ELR (cell line): ENCODE measurements around the gene CEBPZ.
"Not testable (repeated sequence)": the region's sequence is repeated elsewhere in the genome, so short reads cannot be mapped to it uniquely, and the experiment has no call there.

Source experiments
- DNase-seq: peaks from one replicate; pipeline ENCODE4 v3.0.0-alpha.2; 2015; ENCODE audit warnings: low read depth

CEBPZ gene

DNA sequence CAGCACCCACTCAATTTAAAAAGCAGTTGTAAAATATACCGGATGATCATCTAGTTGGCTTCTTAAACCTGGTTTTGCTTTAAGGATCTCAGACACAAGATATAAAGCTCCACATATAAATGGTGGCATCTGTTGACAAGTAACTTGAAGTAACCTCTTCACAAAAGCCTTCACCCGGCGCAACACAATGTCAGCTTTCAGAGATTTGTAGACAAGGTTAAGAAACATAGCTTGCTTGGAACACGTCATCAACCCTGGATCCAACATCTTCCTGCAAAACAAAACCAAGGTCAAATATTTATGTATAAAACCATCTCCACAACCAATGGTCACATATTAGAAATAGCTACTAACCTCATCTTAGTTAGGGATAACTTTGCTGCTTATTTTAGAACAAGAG, 8.3 kb downstream of the CEBPZ start:
- DNase-seq, result no peak

- no peak for DNase-seq
Observed at GRCh38 chr2:37219046-37219445, 12.3 kb downstream of the CEBPZ start.

DNA sequence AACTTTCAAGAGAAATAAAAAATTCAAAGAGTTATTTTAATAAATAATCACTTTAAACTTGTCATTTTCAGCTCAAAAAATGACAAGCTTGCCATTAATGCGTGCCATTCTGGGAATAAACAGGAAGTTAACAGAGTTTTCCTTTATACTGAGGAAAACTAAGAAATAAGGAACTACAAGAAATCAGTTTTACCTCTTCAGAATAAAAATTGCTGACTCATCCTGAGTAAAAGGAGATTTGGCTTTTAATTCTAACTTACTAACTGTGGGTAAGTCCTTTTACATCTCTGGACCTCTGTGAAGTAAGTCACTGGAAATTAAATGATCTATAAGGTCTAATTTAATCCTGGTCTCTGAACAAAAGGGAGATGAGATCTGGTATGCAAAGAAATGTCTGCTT, 16.1 kb downstream of the CEBPZ start:
- DNase-seq, result no peak

DNA sequence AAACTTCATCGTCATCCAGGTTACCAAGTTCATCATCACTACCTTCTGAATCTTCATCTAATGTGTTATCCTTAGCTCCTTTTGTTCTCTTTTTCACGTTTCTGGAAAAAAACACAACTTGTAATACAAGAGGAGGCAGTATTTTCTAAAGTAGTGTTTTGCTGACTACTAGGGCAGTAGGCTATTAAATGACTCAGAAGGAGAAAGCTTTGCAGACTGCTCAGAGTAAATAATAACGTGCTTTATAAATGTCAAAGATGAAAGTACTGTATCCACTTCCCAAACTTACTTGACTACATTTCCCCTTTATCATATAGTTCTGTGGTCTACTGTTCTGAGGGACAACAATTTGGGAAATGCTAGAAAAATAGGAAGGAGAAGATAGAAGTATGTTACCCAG, 19.5 kb downstream of the CEBPZ start:
- DNase-seq, result no peak

- no peak for DNase-seq
Observed at GRCh38 chr2:37211212-37211611, 20.2 kb downstream of the CEBPZ start.

- not testable (repeated sequence) for DNase-seq
Observed at GRCh38 chr2:37206760-37207159, 24.6 kb downstream of the CEBPZ start.

- DNase-seq, result no peak
Observed at GRCh38 chr2:37205689-37206341, 25.6 kb downstream of the CEBPZ start.

- not testable (repeated sequence) for DNase-seq
Observed at GRCh38 chr2:37205071-37205661, 26.2 kb downstream of the CEBPZ start.

DNA sequence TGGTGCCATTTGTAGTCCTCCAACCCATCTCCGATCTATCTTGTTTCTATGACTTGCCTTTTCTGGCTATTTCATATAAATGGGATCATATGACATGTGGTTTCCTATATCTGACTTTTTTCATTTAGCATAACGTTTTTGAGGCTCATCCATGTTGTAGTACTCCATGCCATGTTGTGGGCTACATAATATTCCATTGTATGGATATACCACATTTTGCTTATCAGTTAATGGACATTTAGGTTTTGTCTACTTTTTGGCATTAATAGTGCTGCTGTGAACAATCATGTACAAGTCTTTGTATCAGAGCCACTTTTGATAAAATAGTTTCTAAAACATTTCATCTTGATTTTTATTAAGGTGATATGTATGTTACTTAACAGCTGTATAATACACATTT, 27.7 kb downstream of the CEBPZ start:
- DNase-seq, result no peak

DNA sequence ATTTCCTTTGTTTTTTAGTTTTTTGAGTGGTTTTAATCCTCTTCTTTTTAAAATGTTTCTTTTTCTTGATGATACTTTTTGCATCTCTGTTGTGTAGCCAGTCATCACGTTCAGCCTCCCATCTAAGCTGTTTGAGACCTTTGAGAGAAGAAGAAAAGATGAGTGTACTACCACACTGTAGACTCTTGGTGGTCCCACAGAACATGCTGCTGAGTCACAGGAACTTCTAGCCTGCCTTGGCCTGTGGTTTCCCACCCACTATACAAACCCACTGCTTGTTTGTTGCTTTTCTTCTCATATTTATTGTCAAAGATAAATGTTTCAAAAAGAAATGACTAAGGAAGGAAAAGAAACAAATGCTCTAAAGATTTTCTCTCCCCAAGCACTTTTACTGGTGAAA, 29.6 kb downstream of the CEBPZ start:
- DNase-seq, result peak; percentile 71

DNA sequence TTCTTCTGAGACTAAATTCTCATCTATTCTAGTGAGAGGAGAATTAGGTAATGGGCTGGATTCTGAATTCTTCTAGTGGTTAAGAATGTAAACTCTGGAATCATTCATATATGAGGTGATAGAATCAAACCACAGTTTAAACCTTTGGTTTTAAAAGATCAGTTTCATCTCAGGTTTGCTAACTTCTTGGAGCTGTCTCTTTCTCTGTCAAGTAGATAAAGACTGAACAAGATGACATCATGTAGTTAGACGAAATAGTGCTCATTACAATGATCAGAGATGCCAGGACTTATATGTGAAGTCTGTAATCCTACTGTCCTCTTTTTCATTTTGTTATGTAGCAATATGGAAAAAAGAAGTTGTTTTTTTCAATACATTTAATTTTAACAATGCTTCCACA, 30.2 kb downstream of the CEBPZ start:
- no peak for DNase-seq

DNA sequence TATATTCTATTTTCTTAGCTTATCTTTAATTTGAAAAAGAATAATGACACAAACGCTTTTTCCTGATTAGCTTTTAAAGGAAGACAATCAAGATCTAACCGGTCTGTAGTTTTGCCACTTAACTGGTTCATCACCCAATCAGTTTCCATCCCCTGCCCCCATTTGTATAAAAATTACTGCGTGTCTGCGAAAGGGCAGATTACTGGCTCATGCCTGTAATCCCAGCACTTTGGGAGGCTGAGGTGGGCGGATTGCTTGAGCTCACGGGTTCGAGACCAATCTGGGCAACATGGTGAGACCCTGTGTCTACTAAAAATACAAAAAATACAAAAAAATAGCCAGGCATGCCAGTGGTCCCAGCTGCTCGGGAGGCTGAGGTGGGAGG, 32.7 kb downstream of the CEBPZ start:
- no peak for DNase-seq

- peak; percentile 81 for DNase-seq
Observed at GRCh38 chr2:37196320-37197195, 34.8 kb downstream of the CEBPZ start, which contains the start of gene CEBPZOS. Gene CEBPZOS, plus strand, starts transcription at chr2:37196496. Its CDS starts 3,209 bp downstream, at chr2:37199705.

DNA sequence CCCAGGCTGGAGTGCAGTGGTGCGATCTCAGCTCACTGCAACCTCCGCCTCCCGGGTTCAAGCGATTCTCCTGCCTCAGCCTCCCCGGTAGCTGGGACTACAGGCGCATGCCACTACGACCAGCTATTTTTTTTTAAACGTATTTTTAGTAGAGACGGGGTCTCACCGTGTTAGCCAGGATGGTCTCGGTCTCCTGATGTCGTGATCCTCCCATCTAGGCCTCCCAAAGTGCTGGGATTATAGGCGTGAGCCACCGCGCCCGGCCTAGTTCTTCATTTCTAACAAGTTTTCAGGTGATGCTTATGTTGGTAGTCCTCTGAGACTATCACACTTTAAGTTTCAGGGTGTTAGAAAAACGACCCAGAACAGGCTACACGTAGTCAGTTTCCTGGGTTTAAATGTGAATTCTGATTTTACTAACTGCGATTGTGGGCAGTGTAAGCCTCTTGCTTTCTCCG, 35.5 kb downstream of the CEBPZ start:
- DNase-seq, result not testable (repeated sequence)

- no peak for DNase-seq
Observed at GRCh38 chr2:37192551-37192950, 38.8 kb downstream of the CEBPZ start.

- DNase-seq, result no peak
Observed at GRCh38 chr2:37191747-37192146, 39.6 kb downstream of the CEBPZ start.

- DNase-seq, result no peak
Observed at GRCh38 chr2:37191253-37191652, 40.1 kb downstream of the CEBPZ start.

- DNase-seq, result no peak
Observed at GRCh38 chr2:37190290-37190689, 41.1 kb downstream of the CEBPZ start.

- peak; percentile 93 for DNase-seq
Observed at GRCh38 chr2:37189452-37190153, 41.8 kb downstream of the CEBPZ start.

- no peak for DNase-seq
Observed at GRCh38 chr2:37188570-37188969, 42.8 kb downstream of the CEBPZ start, which contains the start of gene SULT6B1. Gene SULT6B1, minus strand, starts transcription at chr2:37188670. Its CDS starts 30 bp downstream, at chr2:37188640.

GRCh38 chr2:37181726-37182684, 49.4 kb downstream of the CEBPZ start:
- DNase-seq, result peak; percentile 64
